ENCODE measurements around the gene DLG2.

DLG2 gene

DNA sequence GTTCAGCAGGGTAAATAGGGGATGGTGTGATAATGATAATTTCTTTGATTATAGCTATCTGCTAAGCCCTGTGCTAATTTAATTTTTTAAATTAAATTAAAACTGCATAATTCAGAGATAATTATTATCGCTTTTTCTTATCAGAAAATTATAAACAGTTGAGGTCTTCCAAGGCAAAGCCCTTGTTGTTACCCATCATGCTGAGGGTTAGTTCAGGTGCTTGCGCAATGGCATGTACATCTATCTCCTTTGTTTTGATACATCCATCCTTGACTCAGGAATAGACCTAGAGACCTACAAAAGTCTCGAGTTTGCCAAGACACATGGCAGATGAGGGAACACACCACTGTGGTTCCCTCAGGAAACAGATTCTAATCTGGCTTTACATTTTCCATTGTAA is 737.6 kb downstream of the DLG2 start:
- Mint-ChIP-seq H3K4me1 (ENCODE audit: low read depth) (no peaks in the 10 kb centered on the region), H3K9me3 (peaks cover 20% of the 10 kb centered on the region), H3K4me3 (no peak overlapping the region), H3K27ac (no peak overlapping the region), H3K27me3 (ENCODE audit: low read depth) (no peaks in the 10 kb centered on the region), H3K36me3 (ENCODE audit: low read depth) (no peaks in the 10 kb centered on the region)
- no peak for DNase-seq (ENCODE audit: low spot score)

- no peaks in the 10 kb centered on the region for H3K4me1 Mint-ChIP-seq (ENCODE audit: low read depth)
- peaks cover 20% of the 10 kb centered on the region for H3K9me3 Mint-ChIP-seq
- no peak overlapping the region for H3K4me3 Mint-ChIP-seq
- DNase-seq (ENCODE audit: low spot score), result no peak
- H3K27ac Mint-ChIP-seq, result no peak overlapping the region
- H3K36me3 Mint-ChIP-seq (ENCODE audit: low read depth), result no peaks in the 10 kb centered on the region
- no peaks in the 10 kb centered on the region for H3K27me3 Mint-ChIP-seq (ENCODE audit: low read depth)
These were observed 740.0 kb downstream of the DLG2 start for GRCh38 chr11:84887055-84887629.

GRCh38 chr11:84886344-84886743 is 740.8 kb downstream of the DLG2 start:
- no peak overlapping the region for H3K27ac Mint-ChIP-seq
- H3K9me3 Mint-ChIP-seq, result peaks cover 21% of the 10 kb centered on the region
- DNase-seq (ENCODE audit: low spot score), result no peak
- no peak overlapping the region for H3K4me3 Mint-ChIP-seq
- H3K36me3 Mint-ChIP-seq (ENCODE audit: low read depth), result no peaks in the 10 kb centered on the region
- H3K27me3 Mint-ChIP-seq (ENCODE audit: low read depth), result no peaks in the 10 kb centered on the region
- no peaks in the 10 kb centered on the region for H3K4me1 Mint-ChIP-seq (ENCODE audit: low read depth)

DNA sequence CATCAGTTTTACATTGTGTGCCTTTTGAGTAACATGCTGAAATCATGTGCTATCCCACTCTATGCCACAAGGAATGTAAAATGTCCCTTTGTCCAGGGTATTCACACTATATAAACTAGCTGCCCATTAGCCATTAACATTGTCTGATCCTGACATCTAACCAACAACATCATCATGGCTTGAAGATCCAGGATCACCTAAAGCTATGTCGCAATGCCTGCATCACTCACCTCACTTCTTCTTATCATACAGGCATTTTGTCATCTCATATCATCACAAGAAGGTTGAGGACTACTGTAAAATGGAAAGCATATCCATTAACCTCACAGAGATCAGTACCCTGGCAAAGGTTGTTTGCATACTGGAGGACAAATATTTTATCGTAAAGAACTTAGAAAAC is 742.3 kb downstream of the DLG2 start:
- Mint-ChIP-seq H3K4me1 (ENCODE audit: low read depth) (no peaks in the 10 kb centered on the region), H3K27me3 (ENCODE audit: low read depth) (no peaks in the 10 kb centered on the region), H3K36me3 (ENCODE audit: low read depth) (no peaks in the 10 kb centered on the region), H3K27ac (no peak overlapping the region), H3K9me3 (peaks cover 21% of the 10 kb centered on the region), H3K4me3 (no peak overlapping the region)
- DNase-seq (ENCODE audit: low spot score), result no peak

DNA sequence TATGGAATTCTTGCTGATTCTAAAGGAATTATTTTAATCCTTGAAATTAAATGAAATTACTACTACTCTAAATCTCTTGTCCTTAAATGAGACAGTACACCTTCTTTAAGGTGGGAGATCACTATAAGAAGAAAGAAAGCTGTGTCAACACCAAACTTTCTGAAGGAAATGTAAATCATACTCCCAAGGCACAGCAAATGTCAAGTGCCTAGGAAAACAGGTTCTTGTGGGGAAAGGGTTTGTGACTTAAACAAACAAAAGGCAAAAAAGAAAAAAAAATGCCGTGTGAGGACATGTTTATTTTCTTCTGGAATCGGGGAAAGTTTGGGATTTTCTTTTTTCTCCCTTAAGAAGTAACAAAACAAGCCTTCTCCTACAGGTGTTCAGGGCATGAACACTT is 745.1 kb downstream of the DLG2 start:
- Mint-ChIP-seq H3K36me3 (ENCODE audit: low read depth) (no peaks in the 10 kb centered on the region), H3K4me3 (no peak overlapping the region), H3K27me3 (ENCODE audit: low read depth) (no peaks in the 10 kb centered on the region), H3K4me1 (ENCODE audit: low read depth) (no peaks in the 10 kb centered on the region), H3K27ac (no peak overlapping the region), H3K9me3 (peaks cover 17% of the 10 kb centered on the region)
- no peak for DNase-seq (ENCODE audit: low spot score)

DNA sequence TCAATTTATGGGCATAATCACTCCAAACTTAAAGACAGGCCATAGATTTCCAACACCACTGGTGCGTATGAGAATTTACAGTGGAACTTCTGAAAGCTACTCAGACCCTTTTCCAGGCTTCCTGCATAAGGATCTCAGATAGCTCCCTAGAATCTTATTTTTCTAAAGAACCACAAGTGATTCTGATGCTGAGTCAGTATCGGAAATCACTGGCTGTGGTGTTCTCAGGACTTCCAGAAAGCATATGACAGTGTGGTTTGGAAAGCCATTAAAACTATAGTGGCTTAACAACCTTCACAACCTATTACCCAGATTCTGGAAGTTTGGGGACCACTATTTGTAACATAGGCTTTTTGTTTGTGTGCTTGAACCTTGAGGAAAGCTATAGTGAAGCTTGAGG is 756.0 kb downstream of the DLG2 start:
- no peaks in the 10 kb centered on the region for H3K36me3 Mint-ChIP-seq (ENCODE audit: low read depth)
- H3K4me1 Mint-ChIP-seq (ENCODE audit: low read depth), result no peaks in the 10 kb centered on the region
- no peak for DNase-seq (ENCODE audit: low spot score)
- peaks cover 17% of the 10 kb centered on the region for H3K9me3 Mint-ChIP-seq
- no peak overlapping the region for H3K4me3 Mint-ChIP-seq
- H3K27ac Mint-ChIP-seq, result no peak overlapping the region
- H3K27me3 Mint-ChIP-seq (ENCODE audit: low read depth), result no peaks in the 10 kb centered on the region

DNA sequence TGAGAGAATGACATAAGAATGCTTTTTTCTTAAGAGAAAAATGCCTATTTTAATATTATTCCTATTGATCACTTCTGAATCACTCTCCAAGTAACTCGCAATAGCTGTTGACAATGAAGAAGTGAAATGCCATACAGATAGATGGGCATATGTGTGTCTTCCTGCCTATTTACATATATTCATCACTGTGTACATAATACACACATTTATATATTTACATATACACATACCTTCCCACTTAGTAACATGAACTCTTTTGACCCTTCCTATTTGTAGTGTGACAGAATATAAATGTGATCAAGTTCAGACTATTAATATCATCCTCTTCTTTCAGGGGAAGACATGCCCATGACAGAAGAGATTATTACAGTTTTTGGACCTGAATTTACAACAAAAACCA is 756.7 kb downstream of the DLG2 start:
- H3K4me1 Mint-ChIP-seq (ENCODE audit: low read depth), result no peaks in the 10 kb centered on the region
- DNase-seq (ENCODE audit: low spot score), result no peak
- H3K36me3 Mint-ChIP-seq (ENCODE audit: low read depth), result no peaks in the 10 kb centered on the region
- no peaks in the 10 kb centered on the region for H3K27me3 Mint-ChIP-seq (ENCODE audit: low read depth)
- H3K27ac Mint-ChIP-seq, result no peak overlapping the region
- no peak overlapping the region for H3K4me3 Mint-ChIP-seq
- H3K9me3 Mint-ChIP-seq, result peaks cover 21% of the 10 kb centered on the region

DNA sequence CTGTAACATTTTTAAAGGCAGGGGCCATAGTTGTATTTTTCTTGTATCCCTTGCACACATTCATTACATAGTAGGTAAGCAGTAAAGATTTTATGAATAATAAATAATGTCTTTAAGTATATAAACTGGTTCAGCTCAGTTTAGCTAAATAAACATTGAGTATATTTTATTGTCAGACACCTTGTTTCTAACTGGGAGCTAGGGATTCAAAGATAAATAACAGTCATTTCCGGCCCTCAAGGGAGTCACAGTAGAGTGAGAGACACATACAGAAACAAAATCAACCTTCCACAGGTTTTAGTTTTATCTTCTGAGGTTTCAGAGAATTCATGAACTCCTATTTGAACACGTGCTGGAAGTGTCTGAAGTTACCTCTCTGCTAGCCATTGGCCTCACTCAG is 760.2 kb downstream of the DLG2 start:
- Mint-ChIP-seq H3K4me3 (no peak overlapping the region), H3K9me3 (peaks cover 8% of the 10 kb centered on the region), H3K27ac (no peak overlapping the region), H3K36me3 (ENCODE audit: low read depth) (no peaks in the 10 kb centered on the region), H3K4me1 (ENCODE audit: low read depth) (no peaks in the 10 kb centered on the region), H3K27me3 (ENCODE audit: low read depth) (no peaks in the 10 kb centered on the region)
- no peak for DNase-seq (ENCODE audit: low spot score)

DNA sequence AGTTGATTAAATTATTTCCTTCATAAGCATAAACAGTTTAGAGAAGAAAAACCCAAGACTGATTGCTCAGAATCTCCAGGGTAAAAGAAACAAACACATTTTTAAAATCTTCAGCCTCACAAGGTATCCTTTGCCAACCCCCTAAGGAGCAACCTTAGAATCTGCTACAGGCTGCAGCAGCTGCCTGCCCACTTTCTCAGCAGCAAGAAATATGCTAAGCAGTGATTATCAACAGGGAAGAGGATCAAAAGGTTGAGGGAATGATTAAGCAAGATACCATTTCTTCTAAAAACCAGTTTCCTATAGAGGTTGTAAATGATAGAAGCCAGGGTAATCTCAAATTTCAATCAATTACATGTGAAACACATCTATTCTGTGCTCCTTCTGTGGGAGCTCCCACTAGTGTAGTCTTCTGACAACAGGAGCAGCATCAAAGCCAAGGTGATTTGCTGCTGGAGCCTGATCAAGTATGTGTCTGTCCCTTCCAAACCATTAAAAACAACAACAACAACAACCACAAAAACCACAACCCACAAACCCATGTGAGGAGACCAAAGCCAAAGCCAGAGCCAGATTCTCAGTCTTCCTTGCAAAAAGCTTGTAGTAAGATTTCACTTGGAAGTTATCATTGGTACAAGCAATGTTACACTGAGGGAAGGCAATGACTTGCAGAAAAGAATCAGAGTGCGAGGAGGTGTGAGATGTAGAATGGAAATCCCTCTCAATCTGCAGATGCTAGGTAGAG is 761.2 kb downstream of the DLG2 start:
- no peaks in the 10 kb centered on the region for H3K4me1 Mint-ChIP-seq (ENCODE audit: low read depth)
- H3K9me3 Mint-ChIP-seq, result peaks cover 8% of the 10 kb centered on the region
- H3K4me3 Mint-ChIP-seq, result no peak overlapping the region
- H3K27me3 Mint-ChIP-seq (ENCODE audit: low read depth), result no peaks in the 10 kb centered on the region
- DNase-seq (ENCODE audit: low spot score), result no peak
- no peaks in the 10 kb centered on the region for H3K36me3 Mint-ChIP-seq (ENCODE audit: low read depth)
- H3K27ac Mint-ChIP-seq, result no peak overlapping the region

DNA sequence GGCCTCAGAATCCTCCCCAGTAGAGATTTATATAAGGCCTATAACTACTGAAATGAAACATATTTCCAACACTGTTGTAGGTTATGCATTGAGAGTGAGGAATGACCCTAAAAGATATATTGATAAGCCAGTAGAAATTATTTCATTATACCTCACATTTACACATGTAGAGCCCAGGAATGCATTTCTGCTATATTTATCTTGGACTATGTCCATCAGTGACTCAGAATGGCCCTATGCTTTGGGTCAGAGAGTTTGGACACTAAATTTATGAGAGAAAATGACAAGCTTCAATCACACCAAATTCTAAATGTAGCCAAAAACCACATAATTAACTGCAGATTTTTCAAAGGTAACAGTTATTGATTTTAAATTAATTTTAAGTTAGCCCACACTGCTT is 761.9 kb downstream of the DLG2 start:
- no peaks in the 10 kb centered on the region for H3K4me1 Mint-ChIP-seq (ENCODE audit: low read depth)
- DNase-seq (ENCODE audit: low spot score), result no peak
- H3K36me3 Mint-ChIP-seq (ENCODE audit: low read depth), result no peaks in the 10 kb centered on the region
- H3K27ac Mint-ChIP-seq, result no peak overlapping the region
- H3K27me3 Mint-ChIP-seq (ENCODE audit: low read depth), result no peaks in the 10 kb centered on the region
- no peak overlapping the region for H3K4me3 Mint-ChIP-seq
- peaks cover 8% of the 10 kb centered on the region for H3K9me3 Mint-ChIP-seq

GRCh38 chr11:84857746-84858145 is 769.4 kb downstream of the DLG2 start:
- H3K4me1 Mint-ChIP-seq (ENCODE audit: low read depth), result no peaks in the 10 kb centered on the region
- H3K9me3 Mint-ChIP-seq, result peaks cover 11% of the 10 kb centered on the region
- H3K27me3 Mint-ChIP-seq (ENCODE audit: low read depth), result no peaks in the 10 kb centered on the region
- H3K4me3 Mint-ChIP-seq, result no peak overlapping the region
- no peak for DNase-seq (ENCODE audit: low spot score)
- no peaks in the 10 kb centered on the region for H3K36me3 Mint-ChIP-seq (ENCODE audit: low read depth)
- H3K27ac Mint-ChIP-seq, result no peak overlapping the region

GRCh38 chr11:84855508-84856245 is 771.5 kb downstream of the DLG2 start:
- Mint-ChIP-seq H3K27ac (no peak overlapping the region), H3K36me3 (ENCODE audit: low read depth) (no peaks in the 10 kb centered on the region), H3K4me1 (ENCODE audit: low read depth) (no peaks in the 10 kb centered on the region), H3K9me3 (peaks cover 16% of the 10 kb centered on the region), H3K27me3 (ENCODE audit: low read depth) (no peaks in the 10 kb centered on the region), H3K4me3 (no peak overlapping the region)
- no peak for DNase-seq (ENCODE audit: low spot score)

DNA sequence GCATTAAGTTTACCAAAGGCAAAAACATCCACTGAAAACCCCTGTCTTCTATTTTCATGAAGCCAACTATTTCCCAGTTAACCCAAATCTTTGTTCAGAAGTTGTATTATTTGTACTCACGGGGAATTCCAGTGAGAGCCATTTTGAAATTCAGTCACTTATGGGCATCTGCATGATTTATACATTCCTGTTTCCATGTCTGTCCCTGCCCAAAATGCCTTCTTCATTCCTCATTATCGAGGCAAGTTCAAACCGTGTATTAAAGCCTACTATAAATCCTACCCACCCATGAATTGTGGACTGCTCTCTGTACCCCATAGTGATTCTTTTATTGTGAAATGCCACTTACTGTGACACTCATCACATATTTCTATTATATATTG is 772.7 kb downstream of the DLG2 start:
- Mint-ChIP-seq H3K4me1 (ENCODE audit: low read depth) (no peaks in the 10 kb centered on the region), H3K4me3 (no peak overlapping the region), H3K27ac (no peak overlapping the region), H3K36me3 (ENCODE audit: low read depth) (no peaks in the 10 kb centered on the region), H3K27me3 (ENCODE audit: low read depth) (no peaks in the 10 kb centered on the region), H3K9me3 (peaks cover 17% of the 10 kb centered on the region)
- DNase-seq (ENCODE audit: low spot score), result no peak

DNA sequence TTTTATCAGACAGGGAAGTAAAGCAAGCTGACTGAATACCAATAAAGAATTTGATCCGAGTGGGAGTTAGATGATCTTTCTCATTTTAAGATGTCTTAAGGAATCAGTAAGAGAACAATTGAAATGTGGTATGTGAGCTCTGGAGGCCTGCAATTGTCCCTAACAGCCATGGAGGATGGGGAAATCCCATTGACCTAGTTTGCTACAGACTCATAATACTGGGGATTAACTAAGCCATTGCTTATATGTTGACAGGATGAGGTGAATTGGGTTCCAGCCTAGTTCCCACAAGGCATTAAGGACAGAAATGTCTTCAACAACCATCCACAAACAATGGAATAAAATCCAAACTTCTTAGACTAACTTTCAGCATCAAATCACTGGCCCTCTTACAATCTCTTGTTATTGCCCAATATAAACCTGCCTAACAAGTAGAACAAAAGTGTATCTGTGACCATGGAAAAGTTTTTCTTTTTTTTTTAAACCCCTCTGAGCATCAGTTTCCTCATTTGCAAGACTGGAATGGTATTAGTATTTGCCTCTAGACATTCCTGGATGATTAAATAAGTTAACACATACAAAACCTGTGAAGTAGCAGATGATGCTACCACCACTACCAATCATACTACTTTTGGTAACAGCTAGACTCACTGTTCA is 773.2 kb downstream of the DLG2 start:
- no peaks in the 10 kb centered on the region for H3K4me1 Mint-ChIP-seq (ENCODE audit: low read depth)
- H3K27me3 Mint-ChIP-seq (ENCODE audit: low read depth), result no peaks in the 10 kb centered on the region
- DNase-seq (ENCODE audit: low spot score), result no peak
- H3K4me3 Mint-ChIP-seq, result no peak overlapping the region
- H3K27ac Mint-ChIP-seq, result no peak overlapping the region
- no peaks in the 10 kb centered on the region for H3K36me3 Mint-ChIP-seq (ENCODE audit: low read depth)
- peaks cover 19% of the 10 kb centered on the region for H3K9me3 Mint-ChIP-seq

Data from T-helper 2 cell treated with Interferon-gamma antibody and Interleukin-4, amounts not matched to agents 5 μg/mL and 100 μg/mL, for 36 hours (primary cell).